ENCODE results near the gene SLC2A5. TPM values are rescaled to one million over a fixed set of nuclear protein-coding genes. Genes with fewer than 3 reads are reported as not detected.

Gene SLC2A5
- total and polyA plus RNA-seq, 2 donors (not counting 3 experiments of a cell fraction or from before 2014, with no cell fraction given) = not detected

- no peaks in the 10 kb centered on the region for H3K79me2 ChIP-seq (ENCODE audit: control insufficient read depth, insufficient read depth, low read length)
- H3K4me2 ChIP-seq (ENCODE audit: insufficient read depth, low read length) = no peak overlapping the region
- no peaks in the 10 kb centered on the region for H3K9me1 ChIP-seq (replicated peaks; ENCODE audit: control insufficient read depth, extremely low read depth, insufficient read depth, low read length)
- intact Hi-C loops (cut with micrococcal nuclease) = no loop called here
- H3K4me3 ChIP-seq (replicated peaks in 1 of 3; ENCODE audit: insufficient read depth in 1 of 3, low read depth in 1 of 3, low read length in 3 of 3) = no peak overlapping the region
- DNase-seq (ENCODE audit: low read depth, low spot score) = no peak
- no peak for FAIRE-seq
- no TSS peak for BruUV-seq (replicated peaks)
- POLR2A ChIA-PET = no interaction called here
- H3K4me1 ChIP-seq (ENCODE audit: control insufficient read depth, extremely low read depth, insufficient read depth, low read length) = peaks cover 3% of the 10 kb centered on the region
- dilution Hi-C loops (cut with MboI; ENCODE audit: extremely low pct_ligation_motif_present, low sequenced_read_pairs) = no loop called here
- no peak overlapping the region for H3K9ac ChIP-seq (replicated peaks; ENCODE audit: extremely low read depth, insufficient read depth, low read length)
- H4K20me1 ChIP-seq (replicated peaks; ENCODE audit: control insufficient read depth, extremely low read depth, insufficient read depth, low read length) = no peaks in the 10 kb centered on the region
- CTCF ChIA-PET = interaction anchor here (1.1 kb wide), 1 partner anchor 10 kb away, joined by 3 read pairs; no protein-coding TSS in a partner anchor
- H3K27ac ChIP-seq (ENCODE audit: insufficient read depth, low read depth, low read length) = no peak overlapping the region
- H3K9me3 ChIP-seq (replicated peaks; ENCODE audit: control insufficient read depth, insufficient read depth, low read length) = no peaks in the 10 kb centered on the region
- H3K36me3 ChIP-seq (ENCODE audit: control insufficient read depth in 2 of 2, extremely low read depth in 1 of 2, insufficient read depth in 2 of 2, low read length in 2 of 2) = no peaks in the 10 kb centered on the region
- H2AFZ ChIP-seq (ENCODE audit: low read depth, low read length) = no peak overlapping the region
- H3K27me3 ChIP-seq (ENCODE audit: control insufficient read depth in 2 of 2, insufficient read depth in 2 of 2, low read length in 2 of 2) = peaks cover 0 to 6% of the 10 kb centered on the region in 2 experiments
- TF ChIP-seq, protein P1, sequence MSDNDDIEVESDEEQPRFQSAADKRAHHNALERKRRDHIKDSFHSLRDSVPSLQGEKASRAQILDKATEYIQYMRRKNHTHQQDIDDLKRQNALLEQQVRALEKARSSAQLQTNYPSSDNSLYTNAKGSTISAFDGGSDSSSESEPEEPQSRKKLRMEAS (IDR thresholded peaks at IDR 0.05; ENCODE audit: insufficient read depth, insufficient read length) = no peak
- no peak for TF ChIP-seq CTCF (IDR thresholded peaks at IDR 0.05; ENCODE audit: extremely low read depth in 1 of 2, insufficient read depth in 1 of 2, low read depth in 1 of 2, low read length in 2 of 2)
- no peak for TF ChIP-seq POLR2AphosphoS5 (IDR thresholded peaks at IDR 0.05; ENCODE audit: insufficient read depth, low read depth, low read length)
- no peak for TF ChIP-seq GATA2 (IDR thresholded peaks at IDR 0.05; ENCODE audit: insufficient read depth, insufficient read length, low read depth, low read length)
- TF ChIP-seq POLR2A (IDR thresholded peaks at IDR 0.05; ENCODE audit: low read depth, low read length) = no peak
- TF ChIP-seq JUN (IDR thresholded peaks at IDR 0.05; ENCODE audit: borderline replicate concordance, insufficient read depth, insufficient read length, low read depth) = no peak
Observed at GRCh38 chr1:9070486-9070885, 1.1 kb upstream of the SLC2A5 start.

GRCh38 chr1:9068981-9069325, 482 bp downstream of the SLC2A5 start:
- Histone ChIP-seq H2AFZ (ENCODE audit: low read depth, low read length) (no peak overlapping the region), H3K9ac (replicated peaks; ENCODE audit: extremely low read depth, insufficient read depth, low read length) (no peak overlapping the region), H3K4me1 (ENCODE audit: control insufficient read depth, extremely low read depth, insufficient read depth, low read length) (peaks cover 3% of the 10 kb centered on the region), H3K36me3 (ENCODE audit: control insufficient read depth in 2 of 2, extremely low read depth in 1 of 2, insufficient read depth in 2 of 2, low read length in 2 of 2) (no peaks in the 10 kb centered on the region), H3K4me3 (replicated peaks in 1 of 3; ENCODE audit: insufficient read depth in 1 of 3, low read depth in 1 of 3, low read length in 3 of 3) (no peak overlapping the region), H3K9me3 (replicated peaks; ENCODE audit: control insufficient read depth, insufficient read depth, low read length) (no peaks in the 10 kb centered on the region), H3K79me2 (ENCODE audit: control insufficient read depth, insufficient read depth, low read length) (no peaks in the 10 kb centered on the region), H3K27me3 (ENCODE audit: control insufficient read depth in 2 of 2, insufficient read depth in 2 of 2, low read length in 2 of 2) (no peaks in the 10 kb centered on the region), H3K4me2 (ENCODE audit: insufficient read depth, low read length) (no peak overlapping the region), H4K20me1 (replicated peaks; ENCODE audit: control insufficient read depth, extremely low read depth, insufficient read depth, low read length) (no peaks in the 10 kb centered on the region), H3K9me1 (replicated peaks; ENCODE audit: control insufficient read depth, extremely low read depth, insufficient read depth, low read length) (no peaks in the 10 kb centered on the region), H3K27ac (ENCODE audit: insufficient read depth, low read depth, low read length) (no peak overlapping the region)
- TF ChIP-seq, protein P1 (IDR thresholded peaks at IDR 0.05; ENCODE audit: insufficient read depth, insufficient read length) = no peak
- TF ChIP-seq JUN (IDR thresholded peaks at IDR 0.05; ENCODE audit: borderline replicate concordance, insufficient read depth, insufficient read length, low read depth) = no peak
- TF ChIP-seq FOS (IDR thresholded peaks at IDR 0.05; ENCODE audit: borderline replicate concordance, insufficient read depth, low read length) = no peak
- no peak for TF ChIP-seq CTCF (IDR thresholded peaks at IDR 0.05; ENCODE audit: extremely low read depth in 1 of 2, insufficient read depth in 1 of 2, low read depth in 1 of 2, low read length in 2 of 2)
- TF ChIP-seq EZH2 (IDR thresholded peaks at IDR 0.05; ENCODE audit: borderline replicate concordance, low read depth, low read length, severe bottlenecking) = no peak
- no peak for TF ChIP-seq MYC (IDR thresholded peaks at IDR 0.05; ENCODE audit: low read depth, low read length)
- TF ChIP-seq POLR2A (IDR thresholded peaks at IDR 0.05; ENCODE audit: low read depth, low read length) = no peak
- no peak for TF ChIP-seq POLR2AphosphoS5 (IDR thresholded peaks at IDR 0.05; ENCODE audit: insufficient read depth, low read depth, low read length)
- no peak for TF ChIP-seq GATA2 (IDR thresholded peaks at IDR 0.05; ENCODE audit: insufficient read depth, insufficient read length, low read depth, low read length)
- POLR2A ChIA-PET = no interaction called here
- intact Hi-C loops (cut with micrococcal nuclease) (no loop called here), dilution Hi-C loops (cut with MboI; ENCODE audit: extremely low pct_ligation_motif_present, low sequenced_read_pairs) (no loop called here)
- CTCF ChIA-PET = interaction anchor here (0.9 kb wide), 1 partner anchor 64 kb away, joined by 3 read pairs; no protein-coding TSS in a partner anchor
- DNase-seq (ENCODE audit: low read depth, low spot score) (no peak), FAIRE-seq (peak; percentile 67)
- BruUV-seq (replicated peaks) = no TSS peak

Data from endothelial cell of umbilical vein (primary cell).